Fibroblast of upper back skin (primary cell): ENCODE measurements around the gene PAX5.

Experiments used
- DNase-seq: peaks from one replicate; pipeline ENCODE4 v3.0.0-alpha.2; 2013

The PAX5 gene

DNA sequence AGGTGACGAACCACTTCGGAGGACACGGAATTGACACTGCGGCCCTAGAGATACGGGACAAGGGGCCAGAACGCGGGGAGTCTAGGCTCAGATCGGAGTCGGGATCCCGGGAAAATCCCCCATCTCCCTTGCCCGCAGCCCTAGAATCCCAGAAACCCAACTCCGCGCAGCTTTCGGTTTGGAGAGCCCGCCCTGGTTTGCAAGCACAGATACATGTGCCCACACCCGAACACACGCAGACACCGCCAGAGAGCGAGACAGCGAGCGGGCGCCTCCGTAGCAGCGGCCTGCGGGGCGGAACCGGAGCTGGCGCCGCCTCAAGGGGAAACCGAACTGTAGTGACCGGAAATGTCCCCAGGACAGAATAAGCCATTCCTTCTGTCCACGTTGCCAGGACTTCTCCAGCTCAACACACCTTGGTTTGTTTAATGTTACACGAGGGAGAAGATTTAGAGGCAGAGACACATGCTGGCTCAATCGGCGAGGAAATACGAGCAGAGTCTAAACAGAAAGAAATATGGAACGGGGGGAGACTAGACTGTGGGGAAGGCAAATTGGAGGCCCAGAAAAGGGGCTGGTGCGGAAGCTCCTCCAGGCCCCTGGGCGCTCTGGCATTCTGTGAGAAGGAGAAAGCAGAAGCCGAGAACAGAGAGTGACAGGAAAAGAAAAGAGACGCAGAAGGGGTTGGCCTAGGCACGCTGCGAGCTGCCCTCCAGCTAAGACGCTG, 2.9 kb upstream of the PAX5 start:
- no peak for DNase-seq

DNA sequence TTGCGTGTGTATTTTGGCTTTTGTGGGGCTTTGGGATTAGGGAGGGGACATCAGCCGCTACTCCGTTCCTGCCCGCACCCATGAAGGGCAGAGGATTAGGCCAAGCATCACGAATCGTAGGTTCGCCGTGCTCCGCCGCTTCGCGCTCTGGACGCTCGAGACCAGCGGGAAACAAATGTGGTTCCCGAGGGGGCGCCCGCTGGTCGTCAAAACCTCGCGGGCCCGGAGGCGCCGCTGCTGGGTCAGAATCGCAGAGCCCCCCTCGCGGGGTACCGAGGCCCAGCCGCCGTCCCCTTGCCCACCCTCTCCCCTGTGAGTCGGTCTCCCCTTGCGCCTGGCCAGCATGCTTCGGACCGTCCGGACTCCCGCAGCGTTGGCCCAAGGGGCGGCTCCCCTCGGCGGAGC, 2.3 kb upstream of the PAX5 start:
- no peak for DNase-seq

DNA sequence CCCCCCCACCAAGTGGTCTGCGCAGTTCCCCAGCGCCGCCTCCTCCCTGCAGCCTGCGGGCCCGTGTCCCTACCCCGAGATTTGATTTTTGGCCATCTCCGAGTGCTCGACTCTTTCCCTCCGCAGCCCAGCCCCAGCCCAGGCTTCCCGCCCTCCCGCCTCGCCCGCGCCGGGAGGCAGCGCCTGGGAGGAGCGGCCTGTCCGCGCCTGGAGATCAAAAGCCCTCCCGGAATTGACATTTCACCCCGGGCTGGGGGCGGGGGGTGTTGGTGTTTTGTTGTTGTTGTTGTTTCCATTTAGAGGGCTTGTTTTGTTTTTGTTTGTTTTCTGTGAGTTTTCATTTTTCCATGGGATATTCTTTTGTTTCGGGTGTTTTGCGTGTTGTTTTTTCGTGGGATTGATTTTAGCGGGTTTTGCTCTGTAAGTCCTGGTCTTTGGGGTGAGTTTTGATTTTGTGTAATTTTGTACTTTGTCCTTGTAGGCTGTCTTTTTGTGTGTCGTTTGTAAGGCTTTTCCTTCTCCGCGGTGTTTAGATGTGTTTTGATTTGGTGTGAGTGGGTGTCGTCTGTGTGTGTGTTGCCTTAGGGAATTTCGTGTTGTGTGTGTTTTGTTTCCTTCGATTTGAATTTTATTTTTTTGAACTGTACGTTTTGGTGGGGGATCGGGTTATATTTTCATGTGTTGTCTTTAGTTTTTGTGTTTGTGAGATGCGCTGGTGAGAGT, 1.7 kb upstream of the PAX5 start:
- DNase-seq: no peak

DNA sequence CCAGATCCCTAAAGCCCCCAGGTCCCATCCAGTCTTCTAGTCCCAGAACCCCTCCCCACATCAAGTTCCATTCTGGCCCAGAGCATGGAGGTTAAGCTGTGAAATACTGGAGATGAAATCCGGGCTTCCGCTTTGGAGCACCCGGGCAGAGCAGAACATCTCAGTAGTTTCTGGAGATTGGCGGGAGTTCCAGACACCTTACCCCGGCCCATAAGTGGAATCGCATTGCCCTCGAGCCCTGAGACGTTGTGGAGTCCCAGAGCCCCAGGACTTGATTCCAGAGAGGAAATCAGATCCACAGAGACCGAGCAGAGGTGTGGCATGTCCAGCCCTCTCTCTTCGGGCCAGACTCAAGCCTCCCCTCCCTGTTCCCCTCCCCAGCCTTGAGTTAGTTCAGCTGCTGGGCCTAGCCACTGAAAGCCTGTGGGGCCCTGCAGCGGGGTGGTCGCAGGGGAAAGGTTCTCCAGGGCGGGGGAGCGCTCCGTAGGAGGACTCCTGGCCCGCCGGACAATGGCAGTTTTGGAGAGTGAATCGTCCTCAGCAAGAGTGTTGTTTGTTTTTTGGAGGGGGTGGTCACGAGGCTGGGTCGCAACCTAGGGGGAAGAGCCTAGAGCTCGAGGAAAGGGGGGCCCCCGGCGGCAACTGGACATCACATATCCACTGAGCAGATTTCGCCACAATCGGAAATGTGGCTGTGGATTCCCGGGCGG, 1.0 kb upstream of the PAX5 start:
- no peak for DNase-seq

DNA sequence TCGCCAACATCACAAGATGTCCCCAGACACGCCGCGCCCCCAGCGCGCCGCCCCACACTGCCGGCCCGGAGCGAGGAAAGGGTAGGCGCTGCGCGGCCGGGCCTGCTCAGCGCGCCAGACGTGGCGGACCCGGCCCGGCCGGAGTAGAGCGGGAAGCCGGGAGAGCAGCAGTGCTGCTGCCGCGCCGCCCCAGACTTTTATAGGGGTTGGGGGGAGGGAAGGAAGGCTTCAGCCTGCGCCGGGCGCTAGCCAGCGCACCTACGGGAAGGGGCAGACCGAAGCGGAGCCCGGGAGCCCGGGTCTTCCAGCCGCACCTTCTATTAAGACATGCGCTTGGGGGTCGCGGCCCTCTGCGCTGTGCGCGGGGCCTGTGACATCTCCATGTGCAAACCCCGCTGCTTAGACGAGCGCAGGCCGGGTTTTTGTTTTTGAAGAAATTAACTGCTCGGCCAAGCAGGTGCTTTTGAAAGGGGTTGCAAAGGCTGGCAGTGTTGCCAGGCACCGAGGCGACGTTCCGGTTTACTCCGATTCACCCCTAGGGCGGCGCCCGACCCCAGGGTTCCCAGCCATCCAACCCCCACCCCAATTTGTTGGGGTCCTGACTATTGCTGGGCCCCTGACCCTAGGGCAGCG, 353 bp upstream of the PAX5 start:
- no peak for DNase-seq

DNA sequence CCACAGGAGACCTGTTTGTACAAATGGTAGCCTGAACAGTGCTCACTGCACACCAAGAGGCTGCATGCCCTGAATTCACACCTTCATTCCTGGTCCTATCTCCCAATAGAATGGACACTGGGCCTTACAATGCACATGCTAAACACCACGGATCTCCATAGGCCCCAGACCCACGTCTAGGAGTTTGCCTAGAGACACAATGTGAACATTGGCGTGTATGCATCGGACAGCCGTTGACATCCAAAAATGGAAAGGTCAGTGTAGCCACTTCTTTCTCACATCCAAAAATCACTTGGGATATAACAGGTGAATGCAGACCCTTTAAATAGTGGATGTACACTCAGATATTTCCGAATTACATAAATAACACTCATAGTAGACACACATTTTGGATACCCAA, 927 bp downstream of the PAX5 start:
- DNase-seq: no peak

DNA sequence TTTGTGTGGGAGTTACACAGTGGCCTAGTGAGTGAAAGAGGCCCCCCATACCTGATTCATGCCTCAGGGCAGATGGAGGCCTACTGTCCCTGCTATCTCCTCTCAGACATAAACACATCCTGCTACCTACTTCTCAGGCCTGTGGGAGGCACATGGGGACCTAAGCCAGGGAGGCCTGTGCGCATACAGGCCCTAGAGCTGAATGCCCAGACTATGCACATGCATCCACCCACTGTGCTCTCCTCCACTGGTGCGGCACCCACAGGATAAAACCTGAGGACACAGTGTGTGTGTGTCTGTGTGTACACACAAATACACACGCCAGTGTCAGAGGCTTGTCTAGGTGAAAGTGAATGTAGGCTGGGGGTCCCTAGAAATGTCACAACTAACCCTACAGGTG, 1.4 kb downstream of the PAX5 start:
- no peak for DNase-seq

DNA sequence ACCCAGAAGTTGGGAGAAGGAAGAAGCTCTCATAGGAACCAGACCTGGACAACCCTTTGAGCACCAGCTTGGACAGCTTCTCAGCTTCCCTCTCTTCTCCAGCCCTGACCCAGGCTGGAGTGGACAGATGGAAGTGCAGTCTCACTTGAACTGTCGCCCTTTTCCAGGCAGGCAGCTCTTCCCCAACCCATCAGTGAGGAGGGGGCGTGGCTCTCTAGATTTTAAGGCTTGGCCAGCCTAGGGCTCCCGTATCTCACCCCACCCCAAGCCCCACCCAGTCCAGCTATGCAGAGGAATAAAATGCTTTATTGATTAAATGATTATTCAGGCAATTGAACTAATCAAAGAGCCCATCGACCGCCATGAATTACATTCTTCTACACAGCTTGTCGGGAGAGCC, 2.2 kb downstream of the PAX5 start:
- no peak for DNase-seq

DNA sequence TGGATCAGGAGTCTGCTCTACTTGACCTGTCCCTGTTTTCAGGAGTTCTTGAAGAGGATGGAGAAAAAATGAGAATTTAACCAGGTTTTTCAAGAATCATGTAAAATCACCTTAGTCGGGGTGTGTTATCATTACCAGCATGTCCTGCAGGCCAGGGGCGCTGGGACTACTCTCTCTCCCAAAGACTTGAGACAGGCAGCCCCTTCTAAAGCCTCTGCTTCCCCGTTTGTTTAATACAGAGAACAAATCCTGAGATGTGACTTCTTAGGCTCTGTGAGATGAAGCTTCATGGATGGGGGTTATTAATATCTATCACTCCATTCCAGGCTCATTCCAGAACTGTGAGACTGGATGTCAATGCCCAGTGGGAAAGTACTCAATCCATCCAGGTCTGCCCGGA, 3.0 kb downstream of the PAX5 start:
- no peak for DNase-seq

DNA sequence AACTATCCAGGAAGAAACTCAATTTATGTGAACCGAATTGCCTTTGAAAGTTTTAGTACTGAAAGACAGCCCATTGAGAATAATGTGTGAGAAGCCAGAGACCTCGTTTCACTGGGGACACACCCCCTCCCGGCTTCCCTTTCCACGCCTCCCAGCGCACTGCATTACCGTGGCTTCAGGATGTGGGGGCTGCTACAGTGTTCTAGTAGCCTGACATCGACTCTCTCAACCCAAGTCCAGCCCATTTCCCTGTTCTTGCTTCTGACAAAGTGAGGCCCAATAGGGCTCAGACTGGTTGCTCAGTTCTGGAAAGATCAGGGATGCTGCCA, 3.5 kb downstream of the PAX5 start:
- no peak for DNase-seq

DNA sequence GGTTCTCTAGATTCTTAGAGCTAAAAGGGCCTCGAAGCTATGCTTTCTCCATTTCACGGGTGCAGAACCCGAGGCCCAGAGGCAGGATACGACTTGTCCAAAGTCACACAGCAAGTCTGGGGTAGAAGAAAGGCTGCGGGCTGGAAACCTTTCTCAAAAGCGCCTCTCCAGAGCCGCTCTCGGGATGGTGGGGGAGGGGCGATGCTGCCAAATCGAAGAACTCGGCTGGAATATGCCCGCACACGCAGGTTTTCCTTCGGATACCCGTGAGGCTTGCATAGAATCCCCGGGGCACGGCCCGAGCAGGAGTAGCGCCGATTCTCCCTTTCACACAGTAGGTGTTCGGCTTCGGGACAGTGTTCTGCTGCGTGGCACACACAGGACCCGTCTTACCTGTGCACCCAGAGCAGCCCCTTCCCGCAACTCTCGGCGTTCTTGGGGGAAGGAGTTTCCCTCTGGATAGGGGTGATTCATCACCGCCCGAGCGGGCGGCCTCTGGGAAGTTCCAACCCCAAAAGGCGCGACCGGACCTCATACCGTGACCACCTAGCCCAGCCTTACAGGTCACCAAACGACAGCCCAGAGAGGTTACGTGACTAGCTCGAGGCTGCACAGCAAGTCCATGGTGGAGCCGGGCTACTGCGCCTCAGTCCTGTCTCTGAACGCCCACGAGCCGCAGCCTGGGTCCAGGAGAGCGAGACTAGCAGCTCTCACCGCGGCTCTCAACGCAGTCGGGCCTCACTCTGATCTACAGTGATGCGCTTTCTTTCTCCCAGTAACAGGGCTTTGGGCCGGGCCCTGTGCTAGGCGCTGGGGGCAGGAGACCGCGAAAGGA, 4.1 kb downstream of the PAX5 start:
- DNase-seq: no peak

DNA sequence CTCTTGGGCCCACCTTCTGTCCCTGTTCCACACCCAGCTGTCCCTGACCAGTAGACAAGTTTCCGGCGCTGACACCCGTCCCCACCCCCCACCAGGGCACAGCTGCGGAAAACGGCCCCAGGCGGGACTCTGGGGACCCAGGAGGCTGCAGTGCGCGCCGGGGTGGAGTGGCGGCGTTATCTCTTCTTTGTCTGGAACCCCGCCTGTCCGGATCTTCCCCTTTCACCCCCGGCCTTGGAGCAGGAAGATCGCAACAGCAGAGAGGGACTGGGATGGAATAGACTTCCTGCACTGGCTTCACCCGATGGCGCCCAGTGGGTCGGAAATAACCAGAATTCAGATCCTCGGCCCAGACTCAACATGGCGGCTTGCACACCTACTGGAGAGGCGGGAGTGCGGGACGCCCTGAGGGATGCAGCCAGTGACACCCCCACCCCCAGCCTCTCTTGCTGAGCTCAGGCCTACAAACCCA, 4.7 kb downstream of the PAX5 start:
- no peak for DNase-seq

DNA sequence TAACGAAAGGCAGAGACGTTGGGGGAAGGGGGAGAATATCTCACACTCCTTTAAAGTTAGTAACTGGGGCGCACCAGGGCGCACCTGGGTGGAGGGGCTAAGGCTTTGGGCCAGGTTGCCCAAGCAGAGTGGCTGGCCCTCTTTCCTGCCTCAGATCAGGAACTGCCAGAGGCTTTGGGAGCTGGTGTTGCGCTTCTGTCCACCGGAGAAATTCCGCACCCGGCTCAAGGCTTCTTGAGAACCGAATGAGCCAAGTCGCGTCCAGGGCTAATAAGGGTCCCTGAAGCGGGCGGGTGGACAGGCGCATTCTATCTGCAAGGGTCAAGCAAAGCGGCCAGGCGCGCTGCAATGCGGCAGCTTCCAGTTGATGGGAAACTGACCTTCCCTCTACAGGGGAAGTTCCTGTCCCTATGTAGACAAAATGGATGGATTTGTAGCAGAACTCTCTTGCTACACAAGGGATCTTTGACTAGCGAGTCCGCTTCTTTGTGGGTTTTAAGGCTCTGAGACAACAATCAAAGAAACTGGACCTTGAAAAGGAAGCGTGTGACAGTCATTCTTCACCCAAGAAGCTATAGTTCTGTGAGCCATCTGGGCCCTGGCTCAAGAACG, 5.5 kb downstream of the PAX5 start:
- DNase-seq: no peak

DNA sequence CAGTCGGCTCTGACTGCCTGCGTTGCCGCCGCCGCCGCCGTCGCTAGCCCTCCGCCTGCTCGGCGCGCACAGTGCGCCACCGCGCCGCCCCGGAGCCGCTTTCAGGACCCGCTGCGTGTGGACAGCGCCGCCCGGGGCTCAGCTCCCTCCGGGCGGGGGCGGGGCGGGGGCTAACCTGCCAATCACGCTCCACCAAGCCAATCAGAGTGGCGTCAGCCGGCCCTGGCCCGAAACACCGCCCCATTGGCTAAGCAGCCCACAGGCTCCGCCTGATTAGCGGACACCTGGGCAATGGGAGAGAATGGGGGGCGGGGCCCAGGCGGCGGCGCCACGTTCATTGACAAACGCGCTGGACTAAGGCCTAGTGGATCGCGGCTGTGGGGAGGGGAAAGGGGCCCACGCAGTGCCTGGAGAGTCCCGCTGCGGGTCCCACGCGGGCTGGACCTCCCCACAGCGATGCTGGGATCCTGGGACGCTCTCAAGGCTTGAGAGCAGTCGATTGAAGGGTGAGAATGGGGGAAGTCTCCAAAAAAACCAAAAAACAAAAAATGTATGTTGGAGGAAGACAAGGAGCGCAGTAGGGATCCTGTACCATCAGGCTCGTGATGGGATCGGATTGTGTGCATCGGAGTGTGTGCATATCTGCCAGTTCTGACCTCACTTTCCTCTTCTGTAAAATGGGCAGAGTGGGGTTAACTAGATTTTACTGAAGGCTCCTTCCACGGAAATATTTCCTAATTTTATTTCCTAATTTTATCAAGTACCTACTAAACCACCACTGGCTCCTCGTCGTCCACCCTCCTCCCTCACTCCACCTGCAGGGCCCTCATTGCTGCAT, 6.3 kb downstream of the PAX5 start:
- peak; percentile 86 for DNase-seq

DNA sequence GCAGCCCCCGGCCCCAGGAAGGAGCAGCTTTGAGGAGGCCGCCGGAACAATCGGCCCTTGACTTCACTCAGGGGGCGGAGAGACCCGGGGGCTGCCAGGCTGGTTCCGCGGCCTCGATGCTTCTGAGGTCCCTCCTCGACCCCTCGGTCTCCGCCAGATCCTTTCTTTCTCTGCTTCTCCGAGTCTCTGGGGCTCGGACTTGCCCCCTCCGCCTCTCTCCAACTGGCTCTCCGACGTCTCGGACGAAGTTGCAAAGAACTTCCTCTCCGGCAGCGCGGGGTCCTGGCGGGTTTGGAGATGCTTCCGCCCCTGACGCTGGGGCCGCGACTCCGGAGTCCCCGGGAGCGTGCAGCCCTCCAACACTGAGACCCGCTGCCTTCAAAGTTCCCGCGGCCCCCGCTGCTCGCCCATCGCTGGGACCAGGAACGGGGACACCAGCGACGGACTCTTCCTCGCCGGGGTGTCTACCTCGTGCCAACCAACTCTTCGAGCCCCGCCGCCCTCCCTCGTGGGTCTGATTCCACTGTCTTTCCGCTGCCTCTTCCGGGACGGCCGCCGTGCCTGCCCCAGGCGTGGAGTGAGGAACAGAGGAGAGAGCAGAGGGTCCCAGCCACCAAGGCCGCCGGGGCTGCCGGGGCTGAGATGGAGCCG, 7.0 kb downstream of the PAX5 start:
- no peak for DNase-seq

DNA sequence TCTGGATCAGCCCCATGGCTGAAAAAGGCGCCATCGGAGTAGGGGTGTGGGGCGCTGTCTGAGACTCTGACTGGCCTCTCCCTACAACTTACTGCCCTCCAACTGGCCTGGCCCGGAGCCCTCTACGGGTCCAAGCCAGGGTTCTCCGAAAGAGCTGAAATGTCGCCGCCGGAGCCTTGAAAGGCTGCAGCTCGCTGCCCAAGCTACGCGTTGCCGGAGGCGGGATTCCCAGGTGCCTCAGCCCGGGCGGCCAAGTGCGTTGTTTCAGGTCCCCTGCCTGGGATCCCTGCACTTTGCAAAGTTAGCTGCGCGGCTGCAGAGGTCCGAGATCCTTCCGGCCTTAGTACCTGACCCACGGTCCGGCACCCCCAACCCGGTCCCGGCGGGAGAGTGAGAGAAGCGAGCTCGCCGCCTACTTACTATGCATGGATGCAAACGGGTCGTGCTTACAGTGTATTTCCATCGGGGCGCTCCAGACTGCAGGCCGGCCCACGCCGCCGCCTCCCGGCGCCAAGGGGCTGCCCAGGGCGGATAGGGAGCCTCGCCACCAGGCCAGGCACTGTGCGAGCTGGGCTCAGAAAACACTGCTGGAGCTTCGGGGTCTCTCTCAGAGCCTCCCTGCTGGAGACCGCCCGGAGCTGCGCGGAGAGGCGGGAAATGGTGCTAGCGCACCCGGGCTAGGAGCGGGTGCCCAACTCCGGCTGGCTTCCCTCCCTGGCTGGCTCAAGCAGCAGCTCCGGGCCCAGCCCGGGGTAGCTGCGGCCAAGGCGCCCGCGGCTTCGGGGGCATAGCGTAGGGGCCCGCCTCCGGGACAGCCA, 7.7 kb downstream of the PAX5 start:
- DNase-seq: no peak

DNA sequence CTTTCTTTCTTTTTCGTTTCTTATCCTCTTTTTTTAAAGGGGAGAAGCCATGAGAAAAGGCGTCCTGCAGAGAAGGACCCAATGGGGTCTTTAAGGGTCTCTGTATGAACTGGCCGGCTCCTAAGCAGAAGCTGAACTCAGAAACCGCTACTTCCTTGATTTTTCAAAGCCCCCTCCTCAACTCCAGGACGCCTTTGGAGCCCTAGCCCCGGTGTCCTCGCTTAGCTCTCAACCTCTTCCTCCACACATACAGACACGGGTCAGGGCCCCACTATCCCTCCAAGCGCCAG, 8.3 kb downstream of the PAX5 start:
- DNase-seq: no peak

DNA sequence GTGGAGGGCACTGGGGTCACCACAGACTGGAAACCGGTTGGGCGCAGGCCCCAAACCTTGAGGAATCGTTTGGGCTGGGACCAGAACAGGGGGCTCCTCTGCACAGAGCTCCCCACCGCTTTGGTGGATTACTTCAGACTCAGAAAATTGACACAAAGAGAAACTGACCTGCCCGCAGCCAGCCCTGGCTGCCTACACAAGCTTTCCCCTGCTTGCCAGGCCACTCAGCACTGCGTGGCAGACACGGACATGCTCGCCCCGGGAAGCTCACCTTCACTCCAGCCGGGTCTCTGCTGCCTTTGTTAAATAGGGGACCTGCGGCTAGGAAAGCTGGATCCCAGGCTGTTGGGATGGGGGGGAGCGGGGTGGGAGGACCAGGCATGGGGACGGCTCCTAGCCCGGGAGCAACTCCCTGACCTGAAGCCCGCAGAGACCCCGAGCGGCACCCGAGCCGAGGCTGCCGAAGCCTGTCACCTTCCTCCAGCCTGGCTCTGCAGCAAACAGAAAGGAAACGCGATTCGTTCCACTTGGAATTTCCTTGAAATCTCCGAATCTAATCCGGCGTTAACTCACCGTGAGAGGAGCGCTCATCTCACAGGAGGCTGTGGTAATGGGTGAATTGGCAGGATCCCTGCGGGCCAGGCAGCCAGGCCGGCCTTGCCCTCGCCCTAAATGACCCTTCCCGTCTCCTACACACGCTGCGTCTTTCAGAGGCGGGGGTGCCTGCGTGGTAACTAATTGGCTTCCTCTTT, 8.8 kb downstream of the PAX5 start:
- no peak for DNase-seq

DNA sequence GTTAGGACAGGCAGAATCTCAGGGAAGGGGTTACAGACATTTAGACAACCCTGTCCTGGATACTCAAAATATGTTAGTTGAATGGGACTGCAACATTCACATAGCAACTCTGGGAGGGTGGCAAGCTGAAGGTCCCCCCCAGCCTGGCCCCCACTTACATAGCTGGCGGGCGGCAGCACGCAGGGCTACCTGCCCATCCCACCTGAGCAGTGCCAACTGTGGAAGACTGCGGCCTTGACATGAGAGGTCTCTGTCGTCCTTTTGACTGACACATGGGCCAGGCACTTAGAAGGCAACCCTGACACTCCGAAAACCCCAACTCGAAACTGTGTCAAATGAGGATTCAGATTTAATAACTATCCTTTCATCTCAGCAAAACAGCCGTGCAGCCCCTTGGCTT, 16.5 kb downstream of the PAX5 start:
- DNase-seq: no peak
